Spleen (tissue), 7 donors: ENCODE results near the gene SLC22A7.

ENCODE experiments used
- POLR2A ChIP-seq, 3 donors: fragments of 450-650 bp; IDR thresholded peaks; one replicate each; pipeline ENCODE4 v1.5.1; 2017; ENCODE audit warnings: antibody characterized with exemption in 3 of 3, mild to moderate bottlenecking in 1 of 3
- TF ChIP-seq, protein P1 (sequence below), 11 experiments: fragments of 200-600 bp in 7 of 11; fragments of 450-650 bp in 4 of 11; sonication (generic) in 4 of 11; IDR thresholded peaks in 8 of 11; conservative IDR thresholded peaks in 3 of 11; 1 replicate in 7 of 11; 2 replicates in 4 of 11; pipeline versions ENCODE4 v1.4.0 to v1.8.0; 2016 to 2021; ENCODE audit warnings: antibody characterized with exemption in 11 of 11, inconsistent platforms in 4 of 11, mild to moderate bottlenecking in 1 of 11
- donor health status: DM: no; HTN: no; CAD: no; lungs with moderate emphysema.
- donor health status: DM: no; HTN: no; CAD: no.
- donor health status: DM: no; HTN: no; CAD: no.

- TF ChIP-seq, protein P1, sequence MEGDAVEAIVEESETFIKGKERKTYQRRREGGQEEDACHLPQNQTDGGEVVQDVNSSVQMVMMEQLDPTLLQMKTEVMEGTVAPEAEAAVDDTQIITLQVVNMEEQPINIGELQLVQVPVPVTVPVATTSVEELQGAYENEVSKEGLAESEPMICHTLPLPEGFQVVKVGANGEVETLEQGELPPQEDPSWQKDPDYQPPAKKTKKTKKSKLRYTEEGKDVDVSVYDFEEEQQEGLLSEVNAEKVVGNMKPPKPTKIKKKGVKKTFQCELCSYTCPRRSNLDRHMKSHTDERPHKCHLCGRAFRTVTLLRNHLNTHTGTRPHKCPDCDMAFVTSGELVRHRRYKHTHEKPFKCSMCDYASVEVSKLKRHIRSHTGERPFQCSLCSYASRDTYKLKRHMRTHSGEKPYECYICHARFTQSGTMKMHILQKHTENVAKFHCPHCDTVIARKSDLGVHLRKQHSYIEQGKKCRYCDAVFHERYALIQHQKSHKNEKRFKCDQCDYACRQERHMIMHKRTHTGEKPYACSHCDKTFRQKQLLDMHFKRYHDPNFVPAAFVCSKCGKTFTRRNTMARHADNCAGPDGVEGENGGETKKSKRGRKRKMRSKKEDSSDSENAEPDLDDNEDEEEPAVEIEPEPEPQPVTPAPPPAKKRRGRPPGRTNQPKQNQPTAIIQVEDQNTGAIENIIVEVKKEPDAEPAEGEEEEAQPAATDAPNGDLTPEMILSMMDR (IDR thresholded peaks at IDR 0.05 in 8 of 11, conservative IDR thresholded peaks at IDR 0.05 in 3 of 11), result no peak
- no peak for TF ChIP-seq POLR2A (IDR thresholded peaks at IDR 0.05)
Observed at GRCh38 chr6:43297644-43298564, at the start of gene SLC22A7.
